Uterus (tissue), 4 donors: ENCODE results near the gene SLC25A26. TPM values are rescaled to one million over a fixed set of nuclear protein-coding genes. Genes with fewer than 3 reads are reported as not detected.
"Not testable (repeated sequence)": the region's sequence is repeated elsewhere in the genome, so short reads cannot be mapped to it uniquely, and the experiment has no call there.

Experiments used
- DNase-seq, 2 donors: peaks; one replicate each; pipeline ENCODE4 v3.0.0-alpha.2; 2019 to 2020
- H3K27ac ChIP-seq, 2 donors: fragments of 200-600 bp; sonication (generic); 1 replicate in 1 of 2; 2 replicates in 1 of 2; pipeline ENCODE4 v1.5.1; 2016 to 2018
- H3K27me3 ChIP-seq, 2 donors: fragments of 200-600 bp; sonication (generic); one replicate each; pipeline ENCODE4 v1.5.1; 2018 to 2019; ENCODE audit warnings: control low read depth in 1 of 2
- H3K36me3 ChIP-seq, 2 donors: fragments of 200-600 bp; sonication (generic); one replicate each; pipeline ENCODE4 v1.5.1; 2019; ENCODE audit warnings: control low read depth in 1 of 2
- H3K4me1 ChIP-seq, 2 donors: fragments of 200-600 bp; sonication (generic); one replicate each; pipeline ENCODE4 v1.5.1; 2018 to 2019; ENCODE audit warnings: control low read depth in 1 of 2
- H3K4me3 ChIP-seq, 2 donors: fragments of 200-600 bp; sonication (generic); 1 replicate in 1 of 2; 2 replicates in 1 of 2; pipeline ENCODE4 v1.5.1; 2018 to 2019; ENCODE audit warnings: mild to moderate bottlenecking in 1 of 2
- H3K9me3 ChIP-seq, 2 donors: fragments of 200-600 bp; sonication (generic); one replicate each; pipeline ENCODE4 v1.5.1; 2019; ENCODE audit warnings: control low read depth in 1 of 2
- POLR2A ChIP-seq, 2 donors: fragments of 450-650 bp; IDR thresholded peaks; one replicate each; pipeline ENCODE4 v1.6.1; 2016; ENCODE audit warnings: antibody characterized with exemption in 2 of 2, mild to moderate bottlenecking in 1 of 2, moderate library complexity in 1 of 2
- intact Hi-C: fragments of 100-400 bp; cut with DNase I; formaldehyde crosslinking; loops from one replicate; pipeline ENCODE4 v1.15.1; 2023; ENCODE audit warnings: low total_unique reads
- total RNA-seq, 4 donors: library from RNA; depleted of rRNA in 3 of 4; stranded (reverse); fragments of >200 nt in 3 of 4; gene quantifications; one replicate each; pipeline versions ENCODE4 v1.1.0 to v1.2.4, GENCODE V29; 2014 to 2023
- TF ChIP-seq, protein P1 (sequence below), 4 experiments: fragments of 200-600 bp in 2 of 4; fragments of 450-650 bp in 2 of 4; sonication (generic) in 2 of 4; IDR thresholded peaks; one replicate each; pipeline ENCODE4 v1.5.1; 2016 to 2019; ENCODE audit warnings: antibody characterized with exemption in 4 of 4, mild to moderate bottlenecking in 2 of 4, moderate library complexity in 1 of 4
- donor health status: DM: yes; HTN: yes; CAD: no.

Gene SLC25A26
- total RNA-seq, 4 donors from 2014 or later, result 10.6 to 24.9 (median 17.8) TPM

DNA sequence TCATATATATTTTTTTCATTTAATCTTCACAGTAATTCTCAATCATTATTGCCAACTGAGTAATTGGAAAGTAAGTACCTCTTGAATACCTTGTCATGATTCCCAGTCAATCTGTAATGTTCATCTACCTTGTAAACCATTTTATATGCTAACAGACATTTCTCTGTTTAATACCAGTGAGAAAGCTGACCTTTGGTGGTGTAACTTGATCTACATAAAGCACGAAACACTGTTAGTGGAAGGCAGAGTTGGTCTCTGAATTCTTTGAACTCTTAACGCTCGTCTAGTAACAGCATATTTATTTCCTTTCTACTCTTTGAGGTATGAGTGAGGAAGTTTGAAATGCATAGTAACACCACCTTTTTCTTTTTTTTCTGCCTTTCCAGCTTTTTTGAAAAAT lies 59.5 kb downstream of the SLC25A26 start:
- Histone ChIP-seq H3K27ac (no peak overlapping the region), H3K36me3 (no peaks in the 10 kb centered on the region), H3K4me1 (no peaks in the 10 kb centered on the region), H3K27me3 (no peaks in the 10 kb centered on the region), H3K4me3 (no peak overlapping the region), H3K9me3 (no peaks in the 10 kb centered on the region)
- intact Hi-C loops, result no loop called here
- no peak for DNase-seq
- TF ChIP-seq, protein P1, sequence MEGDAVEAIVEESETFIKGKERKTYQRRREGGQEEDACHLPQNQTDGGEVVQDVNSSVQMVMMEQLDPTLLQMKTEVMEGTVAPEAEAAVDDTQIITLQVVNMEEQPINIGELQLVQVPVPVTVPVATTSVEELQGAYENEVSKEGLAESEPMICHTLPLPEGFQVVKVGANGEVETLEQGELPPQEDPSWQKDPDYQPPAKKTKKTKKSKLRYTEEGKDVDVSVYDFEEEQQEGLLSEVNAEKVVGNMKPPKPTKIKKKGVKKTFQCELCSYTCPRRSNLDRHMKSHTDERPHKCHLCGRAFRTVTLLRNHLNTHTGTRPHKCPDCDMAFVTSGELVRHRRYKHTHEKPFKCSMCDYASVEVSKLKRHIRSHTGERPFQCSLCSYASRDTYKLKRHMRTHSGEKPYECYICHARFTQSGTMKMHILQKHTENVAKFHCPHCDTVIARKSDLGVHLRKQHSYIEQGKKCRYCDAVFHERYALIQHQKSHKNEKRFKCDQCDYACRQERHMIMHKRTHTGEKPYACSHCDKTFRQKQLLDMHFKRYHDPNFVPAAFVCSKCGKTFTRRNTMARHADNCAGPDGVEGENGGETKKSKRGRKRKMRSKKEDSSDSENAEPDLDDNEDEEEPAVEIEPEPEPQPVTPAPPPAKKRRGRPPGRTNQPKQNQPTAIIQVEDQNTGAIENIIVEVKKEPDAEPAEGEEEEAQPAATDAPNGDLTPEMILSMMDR (IDR thresholded peaks at IDR 0.05), result no peak
- no peak for TF ChIP-seq POLR2A (IDR thresholded peaks at IDR 0.05)

DNA sequence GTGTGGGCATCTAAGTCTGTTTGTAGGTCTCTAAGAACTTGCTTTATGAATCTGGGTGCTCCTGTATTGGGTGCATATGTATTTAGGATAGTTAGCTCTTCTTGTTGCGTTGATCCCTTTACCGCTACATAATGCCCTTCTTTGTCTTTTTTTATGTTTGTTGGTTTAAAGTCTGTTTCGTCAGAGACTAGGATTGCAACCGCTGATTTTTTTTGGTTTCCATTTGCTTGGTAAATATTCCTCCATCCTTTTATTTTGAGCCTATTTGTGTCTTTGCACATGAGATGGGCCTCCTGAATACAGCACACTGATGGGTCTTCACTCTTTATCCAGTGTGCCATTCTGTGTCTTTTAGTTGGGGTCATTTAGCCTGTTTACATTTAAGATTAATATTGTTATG lies 71.1 kb downstream of the SLC25A26 start:
- H3K4me3 ChIP-seq, H3K27me3 ChIP-seq, H3K9me3 ChIP-seq, DNase-seq, intact Hi-C loops, H3K4me1 ChIP-seq, H3K27ac ChIP-seq, H3K36me3 ChIP-seq: not testable (repeated sequence)

DNA sequence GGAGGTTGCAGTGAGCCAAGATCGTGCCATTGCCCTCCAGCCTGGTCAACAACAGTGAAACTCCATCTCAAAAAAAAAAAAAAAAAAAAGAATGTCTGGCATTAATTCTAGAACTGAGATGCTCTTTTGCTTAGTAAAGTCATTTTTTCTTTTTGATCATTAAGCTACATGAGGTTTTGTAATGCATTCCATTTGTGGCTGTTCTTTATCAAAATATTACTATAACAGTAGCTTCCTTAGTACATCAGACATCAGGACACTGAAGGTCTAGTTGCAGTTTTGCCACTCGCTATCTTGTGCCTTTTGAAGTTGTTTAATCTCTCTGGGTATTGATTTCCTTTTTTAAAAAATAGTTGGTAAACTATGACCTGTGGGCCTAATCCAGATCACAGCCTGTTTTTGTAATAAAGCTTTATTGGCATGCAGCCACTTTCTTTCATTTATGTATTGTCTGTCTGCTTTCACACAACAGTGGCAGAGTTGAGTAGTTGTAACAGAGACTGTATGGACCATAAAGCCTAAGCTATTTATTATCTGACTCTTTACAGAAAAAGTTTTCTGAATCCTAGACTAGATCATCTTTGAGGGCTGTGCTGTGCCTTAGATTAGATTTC lies 76.6 kb downstream of the SLC25A26 start:
- Histone ChIP-seq H3K36me3 (no peaks in the 10 kb centered on the region), H3K4me3 (no peak overlapping the region), H3K27me3 (no peaks in the 10 kb centered on the region), H3K27ac (no peak overlapping the region), H3K9me3 (no peaks in the 10 kb centered on the region), H3K4me1 (no peaks in the 10 kb centered on the region)
- intact Hi-C loops, result no loop called here
- no peak for DNase-seq
- TF ChIP-seq POLR2A (IDR thresholded peaks at IDR 0.05), result no peak
- TF ChIP-seq, protein P1 (IDR thresholded peaks at IDR 0.05), result no peak

DNA sequence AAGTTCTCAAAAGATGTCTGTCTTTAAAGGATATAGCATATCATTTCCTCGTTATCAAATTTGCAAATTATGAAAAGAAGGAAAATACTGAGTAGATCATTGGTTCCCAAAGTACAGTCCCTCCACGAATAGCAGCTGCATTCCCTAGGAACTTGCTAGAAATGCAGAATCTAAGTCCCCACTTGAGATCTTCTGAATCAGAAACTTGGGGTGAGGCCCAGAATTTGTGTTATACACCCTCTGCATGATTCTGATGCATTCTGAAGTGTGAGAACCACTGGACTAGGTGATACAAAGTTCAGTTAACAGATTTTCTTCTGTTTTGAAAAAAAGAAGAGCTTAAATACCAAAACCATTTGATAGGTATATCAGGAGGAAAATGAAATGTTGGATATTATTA lies 77.1 kb downstream of the SLC25A26 start:
- Histone ChIP-seq H3K9me3 (no peaks in the 10 kb centered on the region), H3K27me3 (no peaks in the 10 kb centered on the region), H3K4me1 (no peaks in the 10 kb centered on the region), H3K4me3 (no peak overlapping the region), H3K27ac (no peak overlapping the region), H3K36me3 (no peaks in the 10 kb centered on the region)
- intact Hi-C loops, result no loop called here
- TF ChIP-seq POLR2A (IDR thresholded peaks at IDR 0.05), result no peak
- TF ChIP-seq, protein P1 (IDR thresholded peaks at IDR 0.05), result no peak
- no peak for DNase-seq

DNA sequence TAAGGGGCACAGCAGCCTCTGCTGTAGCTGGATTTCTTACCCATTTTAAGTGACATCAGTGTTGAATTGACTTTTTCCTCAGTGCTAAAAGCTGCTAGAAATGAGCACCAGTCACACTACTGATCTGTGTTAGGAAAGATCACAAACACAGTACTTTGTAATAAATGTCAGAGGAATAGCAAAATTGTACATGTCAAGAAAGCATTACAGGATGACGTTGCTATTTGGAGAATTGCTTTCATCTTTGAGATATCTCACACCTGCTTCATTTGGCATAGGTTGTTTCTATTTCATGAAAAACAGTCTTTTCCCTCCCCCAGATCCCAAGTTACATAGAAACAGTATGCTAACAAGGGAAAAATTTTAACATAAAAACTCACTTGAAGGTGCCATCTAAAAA lies 77.8 kb downstream of the SLC25A26 start:
- H3K4me1 ChIP-seq, result no peaks in the 10 kb centered on the region
- TF ChIP-seq, protein P1 (IDR thresholded peaks at IDR 0.05), result no peak
- no peak for TF ChIP-seq POLR2A (IDR thresholded peaks at IDR 0.05)
- H3K36me3 ChIP-seq, result no peaks in the 10 kb centered on the region
- no peaks in the 10 kb centered on the region for H3K9me3 ChIP-seq
- no peaks in the 10 kb centered on the region for H3K27me3 ChIP-seq
- DNase-seq, result no peak
- H3K4me3 ChIP-seq, result no peak overlapping the region
- intact Hi-C loops, result no loop called here
- H3K27ac ChIP-seq, result peak overlapping the region in 1 of 2 donors; percentile 19

DNA sequence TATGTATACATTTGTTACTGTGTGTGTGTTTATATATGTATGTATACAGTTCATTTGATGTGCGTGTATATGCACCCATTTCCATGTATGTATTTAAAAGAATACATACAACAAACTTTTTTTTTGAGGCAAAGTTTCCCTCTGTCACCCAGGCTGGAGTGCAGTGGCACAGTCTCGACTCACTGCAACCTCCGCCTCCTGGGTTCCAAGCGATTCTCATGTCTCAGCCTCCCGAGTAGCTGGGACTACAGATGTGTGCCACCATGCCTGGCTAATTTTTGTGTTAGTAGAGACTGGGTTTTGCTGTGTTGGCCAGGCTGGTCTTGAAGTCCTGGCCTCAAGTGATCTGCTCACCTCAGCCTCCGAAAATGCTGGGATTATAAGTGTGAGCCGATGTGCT lies 78.3 kb downstream of the SLC25A26 start:
- intact Hi-C loops, H3K4me3 ChIP-seq, H3K4me1 ChIP-seq, H3K36me3 ChIP-seq, H3K9me3 ChIP-seq, DNase-seq, H3K27me3 ChIP-seq: not testable (repeated sequence)
- peak overlapping the region in 1 of 2 donors; percentile 19 for H3K27ac ChIP-seq
